GM04504 (cell line): ENCODE data around the gene PTPRN2.
"Not testable (repeated sequence)": the region's sequence is repeated elsewhere in the genome, so short reads cannot be mapped to it uniquely, and the experiment has no call there.

Experiments used
- DNase-seq: peaks from one replicate; pipeline ENCODE4 v3.0.0-alpha.2; 2012; ENCODE audit warnings: low read depth

The PTPRN2 gene

GRCh38 chr7:158299607-158300006, 288.0 kb downstream of the PTPRN2 start:
- DNase-seq: no peak

DNA sequence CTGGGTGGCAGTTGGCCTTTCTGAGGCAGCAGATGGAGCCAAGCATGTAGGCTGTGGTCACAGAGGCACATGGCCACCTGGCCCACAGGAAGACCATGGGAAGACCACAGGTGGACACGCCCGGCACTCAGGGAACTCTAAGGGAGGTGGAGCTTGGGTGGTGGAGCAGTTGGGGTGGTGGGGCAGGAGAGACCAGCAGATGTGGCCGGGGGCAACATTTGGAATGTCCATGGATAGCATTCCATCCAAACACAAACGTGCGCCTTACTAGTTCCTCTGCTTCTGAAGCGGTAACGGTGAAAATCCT, 290.9 kb downstream of the PTPRN2 start:
- DNase-seq: no peak

GRCh38 chr7:158295966-158296797, 291.4 kb downstream of the PTPRN2 start:
- DNase-seq: no peak

- not testable (repeated sequence) for DNase-seq
Measured at GRCh38 chr7:158294468-158295215, 293.0 kb downstream of the PTPRN2 start.

GRCh38 chr7:158292948-158293347, 294.7 kb downstream of the PTPRN2 start:
- DNase-seq: no peak

GRCh38 chr7:158291998-158292397, 295.6 kb downstream of the PTPRN2 start:
- no peak for DNase-seq

DNA sequence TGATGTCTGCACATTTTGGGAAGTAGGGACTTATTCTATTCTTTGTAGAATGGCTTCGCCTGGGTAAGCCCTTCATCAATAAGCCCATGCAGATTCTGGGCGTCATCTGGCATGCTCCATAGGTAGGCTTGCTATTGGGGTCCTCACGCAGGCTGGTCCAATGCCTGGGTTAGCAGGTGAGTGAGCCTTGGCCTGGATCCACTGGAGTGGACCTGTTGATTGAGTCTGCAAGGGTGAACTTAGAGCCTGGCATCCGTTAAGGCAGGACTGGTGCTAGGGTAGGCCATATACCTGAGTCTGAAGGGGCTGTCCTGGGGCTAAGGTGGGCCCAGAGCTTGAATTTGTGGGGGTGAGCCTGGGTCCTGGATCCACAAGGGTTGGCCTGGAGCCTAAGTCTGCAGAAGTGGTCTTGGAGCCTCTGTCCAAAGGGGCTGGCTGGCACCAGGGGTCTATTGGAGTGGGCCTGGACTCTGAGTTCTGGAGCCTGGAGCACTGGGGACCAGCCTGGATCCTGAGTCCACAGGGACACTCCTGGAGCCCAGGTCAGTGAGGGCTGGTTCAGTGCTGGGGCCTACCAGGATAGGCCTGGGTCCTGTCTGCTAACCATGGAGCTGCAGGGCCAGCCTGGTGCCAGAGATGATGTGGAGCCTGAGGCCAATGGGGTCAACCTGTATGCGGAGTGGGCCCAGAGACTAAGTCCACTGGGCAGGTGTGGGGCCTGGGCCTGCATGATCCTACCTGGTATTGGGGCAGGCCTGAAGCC, 297.7 kb downstream of the PTPRN2 start:
- DNase-seq: no peak

DNA sequence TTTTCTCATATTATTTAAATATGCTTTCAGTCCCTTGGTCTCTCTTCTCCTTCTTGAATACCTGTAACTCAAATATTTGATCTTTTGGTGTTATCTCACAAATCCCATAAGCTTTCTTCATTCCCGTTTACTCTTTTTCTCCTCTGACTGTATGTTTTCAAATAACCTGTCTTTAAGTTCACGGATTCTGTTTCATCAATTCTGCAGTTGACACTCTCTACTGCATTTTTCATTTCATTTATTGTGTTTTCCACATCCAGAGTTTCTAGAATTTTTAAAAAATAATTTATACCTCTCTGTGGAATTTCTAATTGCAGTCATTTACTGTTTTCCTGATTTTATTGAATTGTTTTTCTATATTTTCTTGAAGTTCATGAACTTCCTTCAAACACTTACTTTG, 298.4 kb downstream of the PTPRN2 start:
- no peak for DNase-seq

DNA sequence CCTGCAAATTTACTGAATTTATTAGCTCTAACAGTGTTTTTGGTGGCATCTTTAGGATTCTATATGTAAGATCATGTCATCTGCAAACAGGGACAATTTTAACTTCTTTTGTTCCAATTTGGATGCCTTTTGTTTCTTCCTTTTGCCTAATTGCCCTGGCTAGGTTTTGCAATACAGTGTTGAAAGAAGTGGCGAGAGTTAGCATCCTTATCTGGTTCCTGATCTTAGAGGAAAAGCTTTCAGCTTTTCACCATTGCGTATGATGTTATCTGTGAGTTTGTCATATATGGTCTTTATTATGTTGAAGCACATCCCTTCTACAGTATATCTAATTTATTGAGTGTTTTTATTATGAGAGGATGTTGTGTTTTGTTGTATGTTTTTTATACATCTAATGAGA, 301.4 kb downstream of the PTPRN2 start:
- no peak for DNase-seq

GRCh38 chr7:158285383-158285770, 302.2 kb downstream of the PTPRN2 start:
- DNase-seq: no peak

DNA sequence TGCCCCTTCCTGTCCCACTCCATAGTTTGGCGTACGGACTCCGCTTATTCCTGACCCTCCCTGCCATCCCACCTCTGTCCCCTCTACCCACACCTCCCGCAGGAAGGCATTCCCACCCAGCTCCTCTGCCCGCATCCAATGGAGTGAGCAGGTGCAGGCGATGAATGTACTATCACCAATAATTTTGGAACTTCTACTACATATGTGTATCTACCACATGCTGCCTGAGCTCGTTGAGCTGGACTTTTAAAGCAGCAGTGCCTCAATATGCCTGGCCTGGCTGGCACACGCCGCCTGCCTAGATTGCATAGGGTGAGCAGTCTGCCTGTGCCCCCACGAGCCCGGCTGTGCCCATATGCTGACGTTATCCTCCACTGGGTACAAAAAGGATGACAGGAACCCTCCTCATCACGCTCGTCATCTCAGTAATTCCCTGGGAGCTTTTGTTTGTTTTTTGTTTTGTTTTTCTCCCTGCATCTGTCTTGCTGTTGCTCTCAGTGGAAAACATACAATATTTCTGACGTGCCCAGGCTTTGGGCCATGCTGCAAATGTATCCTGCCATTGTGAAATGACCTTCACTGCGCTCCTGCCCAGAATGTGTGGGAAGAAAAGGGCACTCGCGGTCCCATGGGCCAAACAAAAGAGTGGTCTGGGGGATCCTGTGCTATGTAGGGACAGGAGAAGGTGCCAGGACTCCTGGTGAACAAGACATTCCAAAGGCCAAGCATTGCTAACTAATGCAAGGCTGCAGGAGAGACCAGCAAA, 302.8 kb downstream of the PTPRN2 start:
- DNase-seq: no peak

DNA sequence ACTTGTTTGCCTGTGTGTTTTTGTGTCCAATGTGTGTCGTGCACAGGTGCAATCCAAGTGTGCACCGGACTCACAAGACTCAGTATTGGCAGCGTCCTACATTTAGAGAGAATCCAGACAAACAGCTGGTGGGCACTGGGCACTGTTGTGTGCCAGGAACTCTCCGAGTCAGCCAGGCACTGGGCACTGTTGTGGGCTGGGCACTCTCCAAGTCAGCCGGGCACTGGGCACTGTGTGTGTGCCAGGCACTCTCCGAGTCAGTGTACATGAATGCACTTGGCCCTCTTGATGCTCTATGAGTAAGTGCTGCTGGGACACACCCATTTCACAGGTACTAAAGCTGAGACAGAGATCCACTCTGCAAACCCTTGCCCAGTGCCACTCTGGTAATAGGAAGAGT, 303.5 kb downstream of the PTPRN2 start:
- DNase-seq: no peak

- no peak for DNase-seq
Measured at GRCh38 chr7:158283016-158283974, 304.3 kb downstream of the PTPRN2 start.

- no peak for DNase-seq
Measured at GRCh38 chr7:158282461-158283001, 305.1 kb downstream of the PTPRN2 start.

GRCh38 chr7:158281441-158281840, 306.2 kb downstream of the PTPRN2 start:
- DNase-seq: no peak

- no peak for DNase-seq
Measured at GRCh38 chr7:158280448-158281144, 307.0 kb downstream of the PTPRN2 start.

DNA sequence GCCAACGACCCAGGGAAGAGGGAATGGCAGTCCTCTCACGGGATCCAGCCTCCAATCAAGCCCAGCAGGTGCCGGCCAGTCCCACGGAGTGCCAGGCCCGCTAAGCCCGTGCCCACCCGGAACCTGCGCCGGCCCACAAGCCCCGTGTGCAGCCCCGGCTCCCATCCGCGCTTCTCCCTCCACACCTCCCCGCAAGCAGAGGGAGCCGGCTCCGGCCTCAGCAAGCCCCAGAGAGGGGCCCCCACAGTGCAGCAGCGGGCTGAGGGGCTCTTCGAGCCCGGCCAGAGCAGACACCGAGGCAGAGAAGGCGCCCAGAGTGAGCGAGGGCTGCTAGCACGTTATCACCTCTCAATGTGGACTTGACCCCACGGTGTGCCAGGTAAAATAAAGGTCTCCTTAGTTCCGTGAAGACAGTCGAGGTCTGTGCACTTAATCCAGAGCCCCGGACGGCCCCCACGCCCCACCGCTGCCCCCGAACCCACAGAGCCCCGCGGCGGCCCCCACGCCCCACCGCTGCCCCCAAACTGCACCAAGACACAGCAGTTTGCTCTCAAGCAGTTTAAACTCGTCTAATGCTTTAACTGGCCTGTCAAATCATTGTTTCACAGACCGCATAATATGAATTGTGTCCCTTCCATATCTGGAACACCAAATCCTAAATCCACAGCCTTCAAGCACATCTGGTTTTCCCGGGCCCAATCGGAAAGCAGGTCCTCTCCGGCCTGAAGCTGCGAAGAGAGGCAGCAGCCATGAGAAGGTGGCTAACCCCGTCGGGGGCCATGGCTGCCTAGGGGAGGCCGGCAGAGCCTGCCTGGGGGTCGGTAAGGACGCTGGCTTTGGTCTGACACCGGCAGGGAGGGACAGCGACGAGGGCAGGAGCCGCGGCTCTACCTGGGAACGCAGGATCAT, 307.8 kb downstream of the PTPRN2 start:
- DNase-seq: no peak

DNA sequence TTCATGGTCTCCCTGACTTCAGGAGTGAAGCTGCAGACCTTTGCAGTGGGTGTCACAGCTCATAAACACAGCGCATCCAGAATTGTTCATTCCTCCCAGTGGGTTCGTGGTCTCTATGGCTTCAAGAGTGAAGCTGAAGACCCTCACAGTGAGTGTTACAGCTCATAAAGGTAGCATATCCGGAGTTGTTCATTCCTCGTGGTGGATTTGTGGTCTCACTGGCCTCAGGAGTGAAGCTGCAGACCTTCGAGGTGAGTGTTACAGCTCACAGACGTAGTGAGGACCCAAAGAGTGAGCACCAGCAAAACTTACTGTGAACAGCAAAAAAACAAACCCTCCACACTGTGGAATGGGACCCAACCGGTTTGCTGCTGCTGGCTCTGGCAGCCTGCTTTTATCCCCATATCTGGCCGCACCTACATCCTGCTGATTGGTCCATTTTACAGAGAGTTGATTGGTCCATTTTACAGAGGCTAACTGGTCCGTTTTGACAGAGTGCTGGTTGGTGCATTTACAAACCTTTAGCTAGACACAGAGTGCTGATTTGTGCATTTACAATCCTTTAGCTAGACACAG, 308.8 kb downstream of the PTPRN2 start:
- DNase-seq: no peak
